ENCODE results near the gene ZBTB17. TPM values are rescaled to one million over a fixed set of nuclear protein-coding genes. Genes with fewer than 3 reads are reported as not detected.

ZBTB17 gene
- total and polyA plus RNA-seq, 2 experiments from 2014 or later = 21.9 to 26.6 TPM

- H3K27ac Mint-ChIP-seq = no peak overlapping the region
- no peak overlapping the region for H3K4me2 ChIP-seq
- no peaks in the 10 kb centered on the region for H3K27me3 ChIP-seq (ENCODE audit: insufficient read depth)
- no peak overlapping the region for H3K4me3 Mint-ChIP-seq
- H3K36me3 Mint-ChIP-seq (ENCODE audit: low read depth) = no peaks in the 10 kb centered on the region
- TF ChIP-seq REST (IDR thresholded peaks at IDR 0.05; ENCODE audit: unreplicated experiment) (no peak), ZNF114 (CRISPR knock-in tag; IDR thresholded peaks at IDR 0.05) (no peak), NANOG (IDR thresholded peaks at IDR 0.05; ENCODE audit: borderline replicate concordance) (no peak), JUNB (IDR thresholded peaks at IDR 0.05; ENCODE audit: unreplicated experiment) (no peak), CREB1 (CRISPR knock-in tag; IDR thresholded peaks at IDR 0.05; ENCODE audit: low read depth) (no peak), STAT1 (IDR thresholded peaks at IDR 0.05; ENCODE audit: unreplicated experiment) (no peak), ETS1 (IDR thresholded peaks at IDR 0.05) (no peak), ZNF331 (CRISPR knock-in tag; IDR thresholded peaks at IDR 0.05; ENCODE audit: low read depth) (no peak), ZNF462 (CRISPR knock-in tag; IDR thresholded peaks at IDR 0.05) (no peak), CTCF (conservative IDR thresholded peaks at IDR 0.05; ENCODE audit: low read depth in 2 of 2) (no peak), EZH2 (IDR thresholded peaks at IDR 0.05; ENCODE audit: low read depth, unreplicated experiment) (no peak), POLR2AphosphoS5 (IDR thresholded peaks at IDR 0.05; ENCODE audit: low read depth) (no peak), EZH2phosphoT487 (IDR thresholded peaks at IDR 0.05; ENCODE audit: unreplicated experiment) (no peak)
- ATAC-seq (no peak), DNase-seq (ENCODE audit: low spot score) (no peak)
- no peak overlapping the region for H3K27ac ChIP-seq (ENCODE audit: low read depth)
- no peaks in the 10 kb centered on the region for H4K20me1 ChIP-seq (replicated peaks; ENCODE audit: insufficient read depth)
- H3K27me3 Mint-ChIP-seq (ENCODE audit: insufficient read depth, low read depth, poor library complexity) = peaks cover 28% of the 10 kb centered on the region
- H3K4me3 ChIP-seq = no peak overlapping the region
- no peaks in the 10 kb centered on the region for H3K9me3 Mint-ChIP-seq
- H3K9me2 ChIP-seq (ENCODE audit: insufficient read depth) = no peaks in the 10 kb centered on the region
- peaks cover 39% of the 10 kb centered on the region for H3K4me1 Mint-ChIP-seq
- no peaks in the 10 kb centered on the region for H3F3A ChIP-seq (replicated peaks; ENCODE audit: low read depth)
- peaks cover 19% of the 10 kb centered on the region; the same call in 1 of the 2 replicates for H3K4me1 ChIP-seq (ENCODE audit: insufficient read depth)
- H2AFZ ChIP-seq = no peak overlapping the region
- H3K79me2 ChIP-seq (replicated peaks; ENCODE audit: insufficient read depth) = no peaks in the 10 kb centered on the region
- H3K36me3 ChIP-seq (ENCODE audit: insufficient read depth) = no peaks in the 10 kb centered on the region
These were observed 44.4 kb upstream of the ZBTB17 start for GRCh38 chr1:16020325-16020724.

All from GM23338 (cell line).